Endometrial microvascular endothelial cells (primary cell): ENCODE data around the gene BMP10. TPM values are rescaled to one million over a fixed set of nuclear protein-coding genes. Genes with fewer than 3 reads are reported as not detected.

Experiments
- in situ Hi-C: cut with HindIII; loops from 2 replicates; pipeline ENCODE4 v1.10.0; 2017; ENCODE audit warnings: low sequenced_read_pairs, low pct_unique_long_range_greater_than_20kb; ENCODE audit errors: inconsistent ontology term
- total RNA-seq: library from RNA; depleted of rRNA; stranded (reverse); fragments of >200 nt; gene quantifications from one replicate; pipeline ENCODE4 v1.2.3, GENCODE V29; 2015; ENCODE audit errors: inconsistent ontology term

BMP10 gene
- total RNA-seq, 1 donor from 2014 or later: not detected

DNA sequence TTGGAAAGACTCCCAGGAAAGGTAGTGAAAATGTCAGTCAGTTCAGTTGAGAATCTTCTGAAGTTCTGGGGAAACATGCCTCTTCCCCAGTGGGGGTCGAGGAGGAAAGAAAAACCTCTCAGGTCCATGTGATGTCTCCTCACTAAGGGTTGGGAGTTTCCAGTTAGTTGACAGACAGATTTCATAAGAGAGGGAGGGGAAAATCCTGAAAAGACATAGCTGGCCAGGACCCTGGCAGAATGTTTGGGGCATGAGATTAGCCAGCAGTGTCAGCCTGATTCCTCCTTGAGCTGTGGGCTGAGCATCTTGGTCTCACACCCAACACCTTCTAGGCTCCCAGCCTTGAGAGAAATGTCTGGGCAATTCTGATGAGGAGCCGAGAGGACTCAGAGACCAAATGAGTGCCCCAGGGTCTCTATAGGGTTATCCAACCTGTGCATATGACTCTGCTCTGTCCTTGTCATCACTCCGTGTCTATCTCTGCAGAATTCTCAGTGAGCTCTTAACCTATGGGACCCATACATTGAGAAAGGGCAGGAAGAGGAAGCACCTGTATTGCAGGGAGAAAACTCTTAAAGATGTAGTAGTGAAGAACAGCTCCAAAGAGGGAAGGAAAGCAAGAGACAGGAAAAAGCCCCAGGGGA lies 13.9 kb downstream of the BMP10 start:
- in situ Hi-C loops: no loop called here

DNA sequence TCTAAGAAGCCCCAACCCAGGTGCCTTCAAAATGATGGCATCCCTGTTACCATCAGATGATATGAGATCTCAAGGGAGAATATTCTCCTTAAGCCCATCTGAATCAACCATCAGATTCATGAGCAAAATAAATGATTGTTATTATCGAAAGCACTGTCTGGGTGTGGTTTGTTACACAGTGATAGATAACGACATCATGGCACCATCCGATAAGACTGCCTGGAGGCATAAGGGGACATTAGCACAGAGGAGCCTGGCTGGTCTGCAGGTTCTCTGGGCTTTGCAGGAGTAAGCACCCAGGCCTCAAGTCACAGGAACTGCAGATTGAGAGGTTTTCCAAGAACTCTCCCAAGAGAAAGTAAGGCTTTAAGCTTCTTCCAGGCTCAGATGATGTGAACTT lies 15.6 kb downstream of the BMP10 start:
- in situ Hi-C loops: no loop called here

DNA sequence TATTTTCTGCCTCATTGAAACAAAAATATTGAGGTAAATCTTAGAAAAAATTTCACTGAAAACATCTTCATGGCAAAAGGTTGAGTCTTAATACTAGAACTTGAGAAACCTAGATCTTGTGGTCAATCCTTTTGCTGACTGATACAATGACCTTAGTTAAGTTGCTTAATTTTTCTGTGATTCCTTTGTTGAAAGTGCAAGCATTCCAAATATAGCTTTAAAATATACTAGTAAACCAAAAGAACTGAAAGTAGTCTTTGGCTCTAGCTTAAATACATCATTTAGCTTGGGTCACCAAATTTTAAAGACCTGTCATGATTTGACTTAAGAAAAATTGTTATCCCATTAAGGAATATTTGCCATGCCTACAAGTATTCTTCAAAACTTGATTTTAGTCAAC lies 16.7 kb downstream of the BMP10 start:
- in situ Hi-C loops: no loop called here

DNA sequence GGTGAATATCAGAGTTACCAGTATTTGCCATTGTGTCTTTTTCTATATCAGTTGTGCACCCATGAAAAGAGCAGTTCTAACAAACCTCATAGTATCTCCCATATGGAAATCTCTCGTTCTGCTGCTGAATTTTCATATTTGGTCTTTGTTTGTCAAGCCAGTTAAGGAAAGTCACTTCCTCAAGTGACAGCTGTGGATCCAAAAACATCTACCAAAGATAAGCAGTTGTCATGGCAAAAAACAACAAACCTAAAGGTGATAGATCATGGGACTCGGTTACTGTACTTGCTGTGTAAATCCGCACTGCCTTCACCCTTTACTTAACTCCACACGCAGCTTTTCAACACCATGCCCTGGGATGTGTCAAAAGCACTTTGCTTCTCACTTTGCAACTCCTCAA lies 17.3 kb downstream of the BMP10 start:
- in situ Hi-C loops: no loop called here

DNA sequence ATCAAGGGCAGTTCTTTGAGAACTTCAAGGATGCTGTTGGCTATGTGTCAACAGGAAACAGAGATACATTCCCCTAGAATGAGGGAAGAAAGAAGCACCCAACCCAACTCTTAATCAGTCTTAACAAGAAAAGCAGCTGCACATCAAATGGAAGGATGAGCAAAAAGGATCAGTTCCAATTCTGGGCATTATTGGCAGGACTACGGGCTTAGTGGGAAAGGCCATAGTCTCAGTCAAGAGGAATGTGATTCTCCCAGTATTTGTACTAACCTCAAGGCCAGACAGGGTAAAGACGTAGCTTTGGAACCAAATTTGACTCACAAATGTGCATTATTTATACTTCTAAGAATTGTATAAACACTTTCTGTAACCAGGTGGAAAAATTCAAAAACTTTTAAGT lies 18.2 kb downstream of the BMP10 start:
- in situ Hi-C loops: no loop called here

DNA sequence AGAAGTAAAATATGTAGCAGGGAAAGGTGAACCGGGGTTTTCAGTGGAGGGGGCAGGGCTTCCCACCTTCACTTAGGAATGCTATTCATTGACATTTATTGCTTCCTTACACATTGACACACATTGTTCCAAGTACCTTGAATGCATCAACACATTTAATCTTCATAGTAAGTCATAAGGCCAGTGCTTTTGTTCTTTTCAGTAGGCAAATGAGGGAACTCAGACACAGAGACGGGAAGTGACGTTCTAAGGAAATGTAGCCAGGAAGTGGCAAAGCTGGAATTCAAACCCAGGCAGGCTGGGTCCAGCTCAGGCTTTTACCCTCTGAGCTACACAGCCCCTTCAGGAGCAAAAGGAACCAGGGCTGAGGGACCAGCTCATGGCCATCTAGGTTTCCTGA lies 20.7 kb downstream of the BMP10 start:
- in situ Hi-C loops: no loop called here

DNA sequence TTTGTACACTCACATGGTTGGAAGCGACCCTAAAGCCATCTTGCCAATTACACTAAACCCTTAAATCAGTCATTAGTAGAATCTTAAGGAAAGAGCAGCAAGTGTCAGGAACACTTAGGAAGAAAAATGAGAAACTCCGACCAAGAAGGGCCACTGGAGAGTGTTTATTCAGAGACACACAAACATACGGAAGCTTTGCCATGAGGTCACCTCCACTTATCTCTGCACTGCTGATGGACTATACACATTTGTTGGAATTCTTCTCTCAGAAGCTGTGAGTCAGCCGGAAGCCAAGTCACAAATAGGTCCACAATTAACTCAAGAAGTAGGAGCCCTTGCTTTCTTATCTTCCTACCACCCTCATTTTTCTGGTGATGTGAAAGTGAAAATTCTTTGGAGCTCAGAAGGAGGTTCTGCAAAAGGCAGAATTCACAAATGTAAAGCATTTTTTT lies 21.6 kb downstream of the BMP10 start:
- in situ Hi-C loops: no loop called here

DNA sequence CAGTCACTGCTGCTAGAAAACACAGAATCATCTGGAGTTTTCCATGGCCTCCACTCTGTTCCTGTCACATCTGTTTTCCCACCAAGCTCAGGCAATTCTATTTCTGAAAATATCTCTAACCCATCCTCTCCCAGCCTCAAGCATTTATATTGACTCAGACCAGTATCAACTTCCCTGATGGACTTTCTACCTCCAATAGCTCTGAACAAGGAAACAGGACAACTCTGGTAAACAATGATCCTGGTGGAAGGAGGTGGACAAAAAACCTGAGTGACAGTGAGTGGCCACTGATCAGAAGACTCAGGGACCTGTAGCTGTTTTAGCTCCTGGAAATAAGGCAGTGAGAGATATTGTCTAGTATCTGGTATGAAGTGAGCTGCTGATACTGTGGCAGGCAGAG lies 23.4 kb downstream of the BMP10 start:
- in situ Hi-C loops: no loop called here

DNA sequence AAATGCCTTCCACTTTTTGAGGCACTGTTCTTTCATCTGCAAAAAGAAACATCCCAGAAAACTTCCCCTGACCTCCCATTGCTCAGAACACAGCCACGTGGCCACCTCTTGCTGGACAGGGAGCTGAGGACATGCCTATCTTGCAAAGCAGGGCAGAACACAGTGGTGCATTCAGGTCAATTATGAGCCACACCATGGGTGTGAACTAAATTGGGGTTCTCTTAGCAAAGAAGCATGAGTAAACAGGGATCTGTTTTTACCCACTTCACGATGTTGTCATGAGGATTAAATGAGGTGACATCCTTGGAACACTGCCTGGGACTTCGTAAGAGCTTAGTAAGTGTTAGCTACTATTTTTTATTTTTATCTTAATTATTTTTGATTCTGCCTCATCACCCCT lies 25.1 kb downstream of the BMP10 start:
- in situ Hi-C loops: no loop called here

DNA sequence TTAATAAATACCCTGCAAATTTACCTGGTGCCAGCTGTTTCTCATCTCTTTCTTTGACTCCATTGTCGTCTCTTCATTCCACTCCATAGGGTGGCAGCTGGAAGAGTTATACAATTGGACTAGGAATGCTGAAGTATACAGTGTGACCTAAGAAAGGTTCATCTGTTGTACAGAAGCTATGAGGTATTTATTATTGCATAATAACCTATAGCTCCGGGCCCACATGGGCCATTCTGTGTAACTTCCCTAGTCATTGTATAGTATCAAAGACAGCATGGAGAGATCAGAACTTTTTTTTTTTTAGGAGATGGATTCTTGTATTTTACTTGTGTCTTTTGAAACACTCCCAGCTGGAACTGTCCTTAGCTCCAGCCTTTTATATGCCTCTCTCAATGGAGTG lies 26.2 kb downstream of the BMP10 start:
- in situ Hi-C loops: no loop called here

DNA sequence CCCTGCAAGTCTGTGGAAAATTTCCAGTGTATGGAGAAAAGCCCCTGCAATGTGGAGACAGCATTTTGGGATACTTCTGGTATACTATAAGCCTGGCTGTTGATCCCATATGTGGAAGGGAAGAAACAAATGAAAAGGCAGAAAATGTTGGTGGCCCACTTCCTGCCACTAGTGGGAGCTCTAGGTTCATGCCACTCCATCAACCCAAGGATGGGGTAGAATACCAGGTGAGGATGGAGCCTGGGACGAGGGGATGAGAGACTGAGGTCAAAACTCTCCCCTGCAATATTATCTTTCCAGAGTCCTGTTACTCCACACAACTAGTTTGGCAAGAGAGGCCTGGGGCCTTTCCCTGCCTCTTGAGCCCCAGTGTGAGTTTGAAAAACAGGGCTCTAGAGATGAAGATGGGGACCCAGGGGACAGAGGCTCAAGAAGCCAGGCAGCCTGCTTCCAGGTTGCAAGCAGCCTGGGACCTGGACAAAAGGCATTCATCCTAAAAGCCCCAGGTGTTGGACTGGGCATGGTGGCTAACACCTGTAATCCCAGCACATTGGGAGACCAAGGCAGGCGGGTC lies 31.9 kb downstream of the BMP10 start:
- in situ Hi-C loops: no loop called here

DNA sequence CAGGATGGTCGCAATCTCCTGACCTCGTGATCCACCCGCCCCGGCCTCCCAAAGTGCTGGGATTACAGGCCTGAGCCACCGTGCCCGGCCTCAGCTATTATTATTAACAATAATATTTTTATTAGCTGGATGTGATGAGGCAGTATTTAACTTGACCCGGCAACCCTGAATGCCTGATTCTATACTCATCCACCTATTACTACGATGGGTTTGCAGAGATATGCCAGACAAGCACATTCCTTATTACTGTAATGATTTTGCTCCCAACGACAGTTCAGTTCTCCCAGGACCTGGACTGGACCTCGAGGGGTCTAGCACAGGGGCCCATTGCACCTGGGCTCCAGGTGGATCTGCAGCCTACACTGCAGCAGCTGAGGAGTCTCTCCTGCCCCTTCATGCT lies 32.6 kb downstream of the BMP10 start:
- in situ Hi-C loops: no loop called here

DNA sequence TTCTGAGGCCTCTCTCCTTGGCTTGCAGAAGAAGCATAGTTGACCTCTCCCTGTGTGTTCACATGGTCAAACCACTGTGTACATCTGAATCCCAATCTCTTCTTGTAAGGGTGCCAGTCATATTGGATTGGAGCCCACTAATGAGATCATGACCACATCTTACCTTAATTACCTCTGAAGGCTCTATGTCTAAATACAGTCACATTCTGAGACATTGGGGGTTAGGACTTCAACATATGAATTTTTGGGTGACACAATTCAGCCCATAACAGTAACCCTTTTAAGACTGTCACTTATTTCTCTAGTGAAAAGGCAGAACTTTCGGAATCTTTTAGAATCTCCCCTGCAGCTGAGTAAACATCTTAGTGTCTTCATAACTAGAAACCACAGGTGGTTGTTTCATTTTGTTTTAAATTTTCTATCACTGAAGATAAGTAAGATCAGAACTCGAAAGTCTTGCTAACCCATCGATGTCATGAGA lies 33.3 kb downstream of the BMP10 start:
- in situ Hi-C loops: no loop called here

DNA sequence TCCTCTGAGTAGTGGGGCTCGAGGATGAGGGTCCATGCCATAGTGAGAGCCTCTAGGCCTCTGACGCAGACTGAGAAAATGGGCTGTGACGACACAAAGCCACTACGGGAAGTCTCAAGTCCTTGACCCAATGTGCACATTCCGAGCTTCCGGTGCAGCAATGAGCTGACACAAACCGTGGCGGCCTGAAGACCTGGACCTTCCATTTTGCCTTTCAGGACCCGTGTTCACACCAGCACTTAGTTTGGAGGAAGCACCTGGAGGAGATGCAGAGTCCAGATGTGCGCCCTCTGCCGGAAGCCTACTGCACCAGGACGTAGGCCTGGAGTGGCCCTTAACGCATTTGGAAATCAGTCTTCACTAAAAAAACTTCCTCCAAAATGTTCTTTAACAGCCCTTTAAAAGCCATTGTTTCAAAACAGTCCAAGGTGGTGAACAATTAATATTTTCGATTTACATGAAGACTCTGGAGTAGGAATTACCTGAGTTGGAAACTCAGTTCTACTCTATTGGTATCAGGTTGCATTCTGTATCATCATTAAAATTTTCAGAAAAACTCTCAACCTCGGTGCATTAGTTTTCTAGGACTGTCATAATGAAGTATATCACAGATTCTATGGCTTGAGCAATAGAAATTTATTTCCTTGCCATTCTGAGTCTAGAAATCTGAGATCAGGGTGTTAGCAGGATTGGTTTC lies 33.9 kb downstream of the BMP10 start:
- in situ Hi-C loops: no loop called here

DNA sequence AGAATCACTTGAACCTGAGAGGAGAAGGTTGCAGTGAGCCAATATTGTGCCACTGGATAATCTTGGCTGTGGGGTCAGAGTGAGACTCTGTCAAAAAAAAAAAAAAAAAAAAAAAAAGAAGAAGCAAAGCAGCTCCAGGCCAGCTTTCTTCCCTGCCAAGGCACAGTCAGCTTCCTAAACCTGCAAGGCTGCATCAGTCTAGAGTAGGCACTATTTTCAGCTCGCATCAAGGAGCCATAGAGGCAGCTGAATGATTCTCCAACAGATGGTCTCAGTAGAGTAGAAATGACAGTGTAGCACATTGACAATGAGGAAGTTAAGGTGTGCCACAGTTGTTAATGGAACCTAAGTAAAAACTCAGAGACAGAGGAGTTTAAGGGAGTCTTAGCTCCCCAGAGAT lies 35.6 kb downstream of the BMP10 start:
- in situ Hi-C loops: no loop called here

DNA sequence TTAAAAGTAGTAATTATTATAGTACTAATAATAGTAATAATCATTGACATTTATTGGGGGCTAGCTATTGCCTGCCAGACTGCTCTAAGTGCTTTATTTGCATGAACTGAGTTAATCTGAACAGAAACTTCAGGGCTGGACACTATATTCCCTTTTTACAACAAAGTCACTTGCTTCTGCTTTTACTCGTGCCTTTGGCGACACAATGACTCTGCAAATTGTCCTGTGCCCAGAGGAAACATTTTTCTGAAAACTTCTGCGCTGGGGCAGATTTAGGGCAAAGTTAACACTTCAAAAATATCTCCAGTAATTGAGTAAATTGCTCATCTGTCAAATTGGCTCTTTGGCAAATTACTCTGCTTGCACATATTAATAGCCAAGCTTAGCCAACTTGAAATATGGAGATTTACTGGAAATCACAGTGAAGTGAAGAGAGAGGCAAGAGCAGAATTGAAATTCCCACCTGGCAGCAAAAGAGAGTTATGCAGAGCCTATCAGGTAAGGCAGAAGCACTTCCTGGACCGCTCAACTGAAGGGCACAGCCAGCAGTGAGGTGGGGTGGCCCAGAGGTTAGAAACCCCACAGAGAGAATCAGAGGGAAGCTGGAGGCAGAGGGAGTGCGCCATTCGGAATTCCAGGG lies 36.3 kb downstream of the BMP10 start:
- in situ Hi-C loops: loop anchor here (5.0 kb wide), 1 partner anchor 83 kb away; no protein-coding TSS in a partner anchor

DNA sequence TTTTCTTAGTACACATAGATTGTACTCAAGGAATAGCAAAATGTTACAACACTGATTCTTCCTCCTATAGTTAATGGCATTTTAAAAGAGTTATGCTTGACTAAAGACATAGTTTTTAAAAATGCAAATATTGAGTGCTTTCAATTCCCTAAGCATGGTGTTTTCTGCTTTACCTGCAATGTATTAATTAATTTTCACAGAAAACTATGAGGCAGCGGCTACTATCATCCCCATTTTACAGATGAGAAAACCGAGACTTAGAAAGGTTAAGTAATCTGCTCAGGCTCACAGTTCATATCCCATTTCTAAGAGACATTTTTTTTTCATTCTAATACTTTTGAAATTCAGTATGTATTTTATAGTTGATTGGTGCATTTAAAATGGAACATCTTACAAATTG lies 38.0 kb downstream of the BMP10 start:
- in situ Hi-C loops: loop anchor here (5.0 kb wide), 1 partner anchor 81 kb away; no protein-coding TSS in a partner anchor

DNA sequence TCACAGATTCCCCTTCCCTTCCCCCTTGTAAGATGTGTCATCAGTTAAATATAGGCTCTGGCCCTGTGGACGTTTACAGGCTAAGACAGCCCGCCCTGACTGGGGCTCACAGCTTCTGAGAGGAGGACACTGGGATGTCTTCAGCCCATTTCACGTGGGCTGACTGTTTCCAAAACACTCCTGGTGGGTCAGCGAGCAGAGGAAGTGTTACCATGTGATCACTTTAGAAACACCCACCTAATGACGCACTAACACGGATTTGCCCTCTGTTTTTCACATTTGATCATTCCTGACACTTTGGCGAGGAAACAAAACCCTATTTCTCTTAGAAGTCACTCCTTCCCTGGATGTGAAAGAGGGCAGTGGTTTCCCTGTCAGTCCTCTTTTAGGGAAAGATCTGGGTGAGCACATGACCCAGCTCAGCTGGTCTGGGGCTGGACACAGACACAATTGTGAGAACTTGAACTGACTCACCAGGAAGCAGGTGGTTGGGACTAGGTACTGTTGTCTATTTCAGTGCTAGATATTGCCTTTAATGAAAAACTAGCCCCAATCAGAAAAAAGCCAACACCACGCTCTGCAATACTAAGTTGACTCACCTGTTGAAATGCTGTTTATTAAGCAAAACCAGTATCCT lies 38.8 kb downstream of the BMP10 start:
- in situ Hi-C loops: loop anchor here (5.0 kb wide), 1 partner anchor 80 kb away; no protein-coding TSS in a partner anchor

DNA sequence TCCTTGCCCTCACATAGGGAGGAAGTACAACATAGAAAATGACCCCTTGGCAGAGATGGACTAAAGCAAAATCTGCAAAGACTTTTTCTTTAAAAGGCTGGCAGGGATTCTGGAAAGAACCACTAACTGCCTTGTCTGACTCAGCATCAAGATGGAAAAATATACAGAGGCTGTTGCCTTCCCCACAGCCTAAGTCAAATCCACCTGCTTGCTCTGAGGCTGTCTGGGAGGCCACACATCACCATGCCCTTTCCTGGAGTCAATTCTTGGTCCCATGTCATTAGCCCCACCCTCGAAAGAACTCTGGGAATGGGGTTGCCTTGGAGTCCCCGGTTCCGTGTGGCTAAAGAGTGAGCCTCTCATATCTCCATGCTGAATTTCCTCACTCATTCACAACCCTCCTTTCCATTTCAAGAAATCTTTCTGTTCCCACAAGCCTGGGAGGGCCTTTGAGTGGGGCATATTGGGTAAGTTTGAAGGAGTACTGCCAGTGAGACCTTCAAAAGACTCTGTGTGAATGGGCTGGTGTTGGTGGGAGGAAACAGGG lies 39.4 kb downstream of the BMP10 start:
- in situ Hi-C loops: loop anchor here (5.0 kb wide), 1 partner anchor 79 kb away; no protein-coding TSS in a partner anchor
